Measurements from ENCODE around the gene POLR2C. TPM values are rescaled to one million over a fixed set of nuclear protein-coding genes. Genes with fewer than 3 reads are reported as not detected.

The POLR2C gene
- total RNA-seq, 1 donor from 2014 or later = 56.6 TPM

DNA sequence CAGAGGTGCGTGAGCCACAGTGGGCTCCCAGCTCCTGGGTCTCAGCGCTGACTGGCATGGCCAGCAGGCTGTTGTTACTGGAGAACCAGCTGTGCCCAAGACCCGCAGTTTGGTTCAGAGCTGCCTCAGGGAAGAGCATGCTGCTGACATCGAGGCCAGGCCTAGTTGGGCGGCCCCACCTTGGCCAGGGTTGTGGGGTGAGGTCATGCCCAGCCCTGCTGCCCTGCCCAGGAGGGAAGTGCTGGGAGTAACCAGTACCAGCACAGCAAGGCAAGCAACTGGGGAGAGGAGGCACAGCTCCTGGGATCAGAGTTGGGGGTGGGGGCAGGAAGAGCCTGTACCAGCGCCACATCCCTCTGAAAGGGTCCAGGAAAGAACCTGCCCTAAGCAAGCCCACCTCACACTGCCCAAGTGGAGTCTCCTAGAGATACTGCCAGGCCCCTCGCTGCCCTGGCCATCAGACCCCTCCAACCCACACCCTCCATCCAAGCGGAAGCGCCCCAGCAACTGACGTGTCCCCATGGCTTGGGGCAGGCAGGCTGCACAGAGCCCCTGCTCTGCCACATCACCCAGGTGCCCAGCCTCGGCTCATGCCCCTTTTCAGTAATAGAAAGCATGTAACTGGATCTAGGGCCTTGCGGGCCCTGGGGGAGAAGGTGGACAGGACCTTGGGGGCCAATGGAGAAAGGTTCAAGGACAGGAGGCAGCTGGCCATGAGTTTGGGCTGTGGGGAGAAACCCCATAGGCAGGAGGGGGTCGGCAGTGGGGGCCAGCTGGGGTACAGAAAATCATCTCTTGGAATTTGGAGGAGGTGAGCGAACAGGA, 22.8 kb downstream of the POLR2C start:
- Mint-ChIP-seq H3K36me3 (ENCODE audit: low read depth) (no peaks in the 10 kb centered on the region), H3K4me1 (peaks cover 16% of the 10 kb centered on the region), H3K27ac (no peak overlapping the region), H3K4me3 (peak overlapping the region; percentile 82), H3K27me3 (peaks cover 13% of the 10 kb centered on the region), H3K9me3 (no peaks in the 10 kb centered on the region)
- intact Hi-C loops (cut with micrococcal nuclease) = no loop called here
- CTCF ChIA-PET = interaction anchor here (1.1 kb wide), 1 partner anchor 34 kb away, joined by 4 read pairs; no protein-coding TSS in a partner anchor
- POLR2A ChIA-PET = interaction anchor here (1.1 to 2.6 kb wide), 4 partner anchors 23 to 51 kb away, joined by 3 to 10 read pairs (median 4); partner anchors contain the start of genes CCDC102A and POLR2C
- DNase-seq = no peak
- TF ChIP-seq, protein P1, sequence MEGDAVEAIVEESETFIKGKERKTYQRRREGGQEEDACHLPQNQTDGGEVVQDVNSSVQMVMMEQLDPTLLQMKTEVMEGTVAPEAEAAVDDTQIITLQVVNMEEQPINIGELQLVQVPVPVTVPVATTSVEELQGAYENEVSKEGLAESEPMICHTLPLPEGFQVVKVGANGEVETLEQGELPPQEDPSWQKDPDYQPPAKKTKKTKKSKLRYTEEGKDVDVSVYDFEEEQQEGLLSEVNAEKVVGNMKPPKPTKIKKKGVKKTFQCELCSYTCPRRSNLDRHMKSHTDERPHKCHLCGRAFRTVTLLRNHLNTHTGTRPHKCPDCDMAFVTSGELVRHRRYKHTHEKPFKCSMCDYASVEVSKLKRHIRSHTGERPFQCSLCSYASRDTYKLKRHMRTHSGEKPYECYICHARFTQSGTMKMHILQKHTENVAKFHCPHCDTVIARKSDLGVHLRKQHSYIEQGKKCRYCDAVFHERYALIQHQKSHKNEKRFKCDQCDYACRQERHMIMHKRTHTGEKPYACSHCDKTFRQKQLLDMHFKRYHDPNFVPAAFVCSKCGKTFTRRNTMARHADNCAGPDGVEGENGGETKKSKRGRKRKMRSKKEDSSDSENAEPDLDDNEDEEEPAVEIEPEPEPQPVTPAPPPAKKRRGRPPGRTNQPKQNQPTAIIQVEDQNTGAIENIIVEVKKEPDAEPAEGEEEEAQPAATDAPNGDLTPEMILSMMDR (IDR thresholded peaks at IDR 0.05) = no peak
- no peak for ATAC-seq (ENCODE audit: low read depth)

DNA sequence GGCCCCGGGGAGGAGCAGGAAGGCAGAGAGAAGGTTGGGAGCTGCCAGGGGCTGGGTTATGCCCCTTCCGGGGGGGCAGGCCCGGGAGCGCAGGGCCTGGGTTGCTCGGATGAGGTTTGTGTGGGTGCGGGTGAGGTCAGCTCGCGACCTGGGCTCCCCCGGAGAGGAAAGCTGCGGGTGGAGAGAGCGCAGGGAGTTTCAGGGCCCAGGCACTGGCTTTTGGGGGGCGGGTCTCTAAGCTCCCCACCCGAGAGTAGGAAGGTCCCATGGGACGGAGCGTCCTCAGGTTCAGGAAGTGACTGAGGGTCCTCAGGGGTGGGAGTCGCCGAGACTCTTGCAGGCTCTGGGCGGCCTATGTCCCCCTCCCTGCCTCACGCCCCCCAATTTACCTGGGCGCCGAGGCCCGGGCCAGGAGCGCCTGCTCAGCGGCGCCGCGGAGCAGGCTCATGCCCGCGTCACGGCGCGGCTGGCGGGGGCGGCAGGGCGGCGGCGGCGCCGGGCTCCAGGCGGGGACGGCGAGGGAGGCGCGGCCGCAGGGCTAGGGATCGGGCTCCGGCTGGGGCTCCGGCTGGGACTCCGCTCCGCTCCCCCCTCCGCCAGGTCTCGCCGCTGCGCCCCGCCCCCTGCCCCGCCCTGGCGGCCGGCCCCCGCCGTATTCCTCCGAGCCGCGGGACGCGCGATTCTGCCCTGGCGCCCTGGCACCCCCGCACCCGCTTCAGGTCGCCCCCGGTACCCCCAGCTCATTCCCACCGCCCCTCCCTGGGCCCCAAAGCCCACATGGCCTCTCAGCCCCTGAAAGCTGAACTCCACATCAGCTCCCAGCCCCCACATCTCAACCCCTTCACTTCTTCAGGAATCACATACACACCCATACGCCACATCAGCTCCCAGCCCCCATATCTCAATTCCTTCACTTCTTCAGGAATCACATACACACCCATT, 23.7 kb downstream of the POLR2C start, which contains the start of gene DOK4:
TSS of gene DOK4 (minus strand) at position 578 of the 942 bp plus-strand sequence. CDS start 6,986 bp downstream, outside the sequence.
- Mint-ChIP-seq H3K9me3 (no peaks in the 10 kb centered on the region), H3K4me3 (peak within 1 kb of the TSS; percentile 82), H3K4me1 (peaks cover 16% of the 10 kb centered on the region), H3K27ac (no peak within 1 kb of the TSS), H3K27me3 (peaks cover 4% of the 10 kb centered on the region), H3K36me3 (ENCODE audit: low read depth) (no peaks in the 10 kb centered on the region)
- peak; percentile 96 for ATAC-seq (ENCODE audit: low read depth)
- POLR2A ChIA-PET = interaction anchor here (1.1 to 2.6 kb wide), 4 partner anchors 23 to 51 kb away, joined by 3 to 10 read pairs (median 4); partner anchors contain the start of genes CCDC102A and POLR2C
- TF ChIP-seq, protein P1 (IDR thresholded peaks at IDR 0.05) = no peak
- DNase-seq = peak; percentile 78
- intact Hi-C loops (cut with micrococcal nuclease) = loop anchor here (2.0 kb wide), 1 partner anchor 51 kb away; the partner anchor contains the start of gene CCDC102A
- CTCF ChIA-PET = interaction anchor here (1.1 kb wide), 1 partner anchor 34 kb away, joined by 4 read pairs; no protein-coding TSS in a partner anchor

- TF ChIP-seq, protein P1 (IDR thresholded peaks at IDR 0.05) = no peak
- peaks cover 4% of the 10 kb centered on the region for H3K27me3 Mint-ChIP-seq
- H3K4me1 Mint-ChIP-seq = peaks cover 16% of the 10 kb centered on the region
- H3K4me3 Mint-ChIP-seq = peak overlapping the region; percentile 77
- ATAC-seq (ENCODE audit: low read depth) (no peak), DNase-seq (no peak)
- POLR2A ChIA-PET = interaction anchor here (0.6 to 2.6 kb wide), 4 partner anchors 24 to 241 kb away, joined by 3 to 10 read pairs (median 5); partner anchors contain the start of genes CCDC102A and POLR2C
- intact Hi-C loops (cut with micrococcal nuclease) = loop anchor here (2.0 kb wide), 1 partner anchor 50 kb away; the partner anchor contains the start of gene CCDC102A
- H3K36me3 Mint-ChIP-seq (ENCODE audit: low read depth) = no peaks in the 10 kb centered on the region
- H3K9me3 Mint-ChIP-seq = no peaks in the 10 kb centered on the region
- no peak overlapping the region for H3K27ac Mint-ChIP-seq
- CTCF ChIA-PET = interaction anchor here (1.2 to 1.3 kb wide), 2 partner anchors 31 to 32 kb away, joined by 3 to 6 read pairs; no protein-coding TSS in a partner anchor
Observed at GRCh38 chr16:57486858-57487834, 24.7 kb downstream of the POLR2C start.

DNA sequence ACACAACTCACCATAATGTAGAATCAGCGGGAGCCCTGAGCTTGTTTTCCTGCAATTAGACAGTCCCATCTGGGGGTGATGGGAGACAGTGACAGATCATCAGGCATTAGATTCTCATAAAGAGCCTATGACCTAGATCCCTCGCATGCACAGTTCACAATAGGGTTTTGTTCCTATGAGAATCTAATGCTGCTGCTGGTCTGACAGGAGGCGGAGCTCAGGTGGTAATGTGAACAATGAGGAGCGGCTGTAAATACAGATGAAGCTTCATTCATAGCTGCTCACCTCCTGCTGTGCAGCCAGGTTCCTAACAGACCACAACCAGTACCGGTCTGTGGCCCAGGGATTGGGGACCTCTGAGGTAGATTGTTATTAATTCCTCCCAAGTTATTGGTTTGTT, 26.8 kb downstream of the POLR2C start:
- TF ChIP-seq, protein P1 (IDR thresholded peaks at IDR 0.05) = no peak
- intact Hi-C loops (cut with micrococcal nuclease) = no loop called here
- CTCF ChIA-PET = no interaction called here
- Mint-ChIP-seq H3K27me3 (peaks cover 4% of the 10 kb centered on the region), H3K4me1 (peaks cover 24% of the 10 kb centered on the region), H3K27ac (no peak overlapping the region), H3K4me3 (no peak overlapping the region), H3K9me3 (no peaks in the 10 kb centered on the region), H3K36me3 (ENCODE audit: low read depth) (no peaks in the 10 kb centered on the region)
- no peak for DNase-seq
- ATAC-seq (ENCODE audit: low read depth) = no peak
- POLR2A ChIA-PET = interaction anchor here (0.6 kb wide), 1 partner anchor 41 kb away, joined by 3 read pairs; no protein-coding TSS in a partner anchor
